ENCODE measurements around the gene RNF41. TPM values are rescaled to one million over a fixed set of nuclear protein-coding genes. Genes with fewer than 3 reads are reported as not detected.

Gene RNF41
- total RNA-seq, 4 donors from 2014 or later: 64.4 to 165 (median 109) TPM

GRCh38 chr12:56165369-56165768, 56.4 kb downstream of the RNF41 start:
- Histone ChIP-seq H3K27ac (replicated peaks in 1 of 4) (peak overlapping the region; percentile 36 to 97 (median 76)), H3K9me3 (no peaks in the 10 kb centered on the region), H3K36me3 (peaks cover 64 to 100% (median 99%) of the 10 kb centered on the region in 4 donors), H3K27me3 (no peaks in the 10 kb centered on the region), H3K4me1 (peaks cover 17 to 49% (median 45%) of the 10 kb centered on the region in 4 donors), H3K4me3 (no peak overlapping the region)
- DNase-seq (ENCODE audit: extremely low spot score): no peak
- WGBS: no CpG with 5 or more reads among the region's 4 CpGs
- intact Hi-C loops (cut with DNase I): loop anchor here (2.0 kb wide), 1 partner anchor 19 kb away; no protein-coding TSS in a partner anchor
- TF ChIP-seq, protein P1, sequence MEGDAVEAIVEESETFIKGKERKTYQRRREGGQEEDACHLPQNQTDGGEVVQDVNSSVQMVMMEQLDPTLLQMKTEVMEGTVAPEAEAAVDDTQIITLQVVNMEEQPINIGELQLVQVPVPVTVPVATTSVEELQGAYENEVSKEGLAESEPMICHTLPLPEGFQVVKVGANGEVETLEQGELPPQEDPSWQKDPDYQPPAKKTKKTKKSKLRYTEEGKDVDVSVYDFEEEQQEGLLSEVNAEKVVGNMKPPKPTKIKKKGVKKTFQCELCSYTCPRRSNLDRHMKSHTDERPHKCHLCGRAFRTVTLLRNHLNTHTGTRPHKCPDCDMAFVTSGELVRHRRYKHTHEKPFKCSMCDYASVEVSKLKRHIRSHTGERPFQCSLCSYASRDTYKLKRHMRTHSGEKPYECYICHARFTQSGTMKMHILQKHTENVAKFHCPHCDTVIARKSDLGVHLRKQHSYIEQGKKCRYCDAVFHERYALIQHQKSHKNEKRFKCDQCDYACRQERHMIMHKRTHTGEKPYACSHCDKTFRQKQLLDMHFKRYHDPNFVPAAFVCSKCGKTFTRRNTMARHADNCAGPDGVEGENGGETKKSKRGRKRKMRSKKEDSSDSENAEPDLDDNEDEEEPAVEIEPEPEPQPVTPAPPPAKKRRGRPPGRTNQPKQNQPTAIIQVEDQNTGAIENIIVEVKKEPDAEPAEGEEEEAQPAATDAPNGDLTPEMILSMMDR (IDR thresholded peaks at IDR 0.05): no peak
- TF ChIP-seq EP300 (IDR thresholded peaks at IDR 0.05) (no peak), POLR2AphosphoS5 (IDR thresholded peaks at IDR 0.05) (no peak), POLR2A (IDR thresholded peaks at IDR 0.05; ENCODE audit: low read depth) (no peak)

DNA sequence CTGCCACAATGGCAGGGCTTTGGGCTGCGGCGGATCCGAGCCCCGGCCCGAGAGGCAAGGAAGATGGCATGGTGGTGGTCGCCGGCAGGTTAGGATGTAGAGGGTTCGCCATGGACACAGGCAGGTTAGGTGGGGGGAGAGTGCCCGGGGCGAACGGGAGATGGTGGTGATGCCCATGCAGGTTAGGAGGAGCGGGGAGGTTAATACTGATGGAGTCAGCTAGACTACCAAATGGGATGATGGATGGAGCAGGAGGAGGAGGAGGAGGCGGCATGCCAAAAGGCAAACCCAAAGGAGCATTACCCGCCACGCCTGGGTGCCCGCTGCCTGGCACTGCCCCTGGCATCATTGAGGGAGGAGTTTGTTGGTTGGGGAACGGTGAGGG, 57.4 kb downstream of the RNF41 start:
- no peaks in the 10 kb centered on the region for H3K9me3 ChIP-seq
- H3K4me1 ChIP-seq: peaks cover 25 to 59% (median 56%) of the 10 kb centered on the region in 4 donors
- intact Hi-C loops (cut with DNase I): loop anchor here (2.0 kb wide), 1 partner anchor 20 kb away; no protein-coding TSS in a partner anchor
- H3K4me3 ChIP-seq: no peak overlapping the region
- no peak for DNase-seq (ENCODE audit: extremely low spot score)
- TF ChIP-seq POLR2A (IDR thresholded peaks at IDR 0.05; ENCODE audit: low read depth) (no peak), POLR2AphosphoS5 (IDR thresholded peaks at IDR 0.05) (peak in 1 of 2 donors; percentile 50)
- 84% methylated on average over 17 of the region's 17 CpGs for WGBS
- H3K27me3 ChIP-seq: no peaks in the 10 kb centered on the region
- peaks cover 65 to 100% (median 99%) of the 10 kb centered on the region in 4 donors for H3K36me3 ChIP-seq
- H3K27ac ChIP-seq (replicated peaks in 1 of 4): peak overlapping the region; percentile 93 to 98 (median 96)

GRCh38 chr12:56163533-56164344, 58.0 kb downstream of the RNF41 start:
- 50% methylated on average over 11 of the region's 11 CpGs for WGBS
- H3K27me3 ChIP-seq: no peaks in the 10 kb centered on the region
- peak overlapping the region; percentile 93 to 98 (median 96) for H3K27ac ChIP-seq (replicated peaks in 1 of 4)
- no peak for DNase-seq (ENCODE audit: extremely low spot score)
- intact Hi-C loops (cut with DNase I): loop anchor here (2.0 kb wide), 1 partner anchor 21 kb away; no protein-coding TSS in a partner anchor
- H3K4me3 ChIP-seq: peak overlapping the region in 1 of 4 donors; percentile 0
- peaks cover 25 to 59% (median 57%) of the 10 kb centered on the region in 4 donors for H3K4me1 ChIP-seq
- H3K36me3 ChIP-seq: peaks cover 60 to 95% (median 94%) of the 10 kb centered on the region in 4 donors
- TF ChIP-seq POLR2AphosphoS5 (IDR thresholded peaks at IDR 0.05): peak in 1 of 2 donors; percentile 11
- no peak for TF ChIP-seq EP300 (IDR thresholded peaks at IDR 0.05)
- TF ChIP-seq, protein P1 (IDR thresholded peaks at IDR 0.05): no peak
- TF ChIP-seq POLR2A (IDR thresholded peaks at IDR 0.05; ENCODE audit: low read depth): no peak
- H3K9me3 ChIP-seq: no peaks in the 10 kb centered on the region

- H3K36me3 ChIP-seq: peaks cover 55 to 84% (median 83%) of the 10 kb centered on the region in 4 donors
- peak overlapping the region; percentile 93 to 98 (median 96) for H3K27ac ChIP-seq (replicated peaks in 1 of 4)
- peak overlapping the region in 3 of 4 donors; percentile 66 to 94 (median 77) for H3K4me3 ChIP-seq
- intact Hi-C loops (cut with DNase I): no loop called here
- 34% methylated on average over 11 of the region's 11 CpGs for WGBS
- peaks cover 25 to 59% (median 57%) of the 10 kb centered on the region in 4 donors for H3K4me1 ChIP-seq
- H3K27me3 ChIP-seq: no peaks in the 10 kb centered on the region
- no peaks in the 10 kb centered on the region for H3K9me3 ChIP-seq
- peak; percentile 20 to 40 for TF ChIP-seq POLR2AphosphoS5 (IDR thresholded peaks at IDR 0.05)
- TF ChIP-seq, protein P1 (IDR thresholded peaks at IDR 0.05): no peak
- TF ChIP-seq EP300 (IDR thresholded peaks at IDR 0.05): no peak
- no peak for DNase-seq (ENCODE audit: extremely low spot score)
These were observed 59.0 kb downstream of the RNF41 start for GRCh38 chr12:56162468-56163290.
